ENCODE results near the gene SLC29A1.

The SLC29A1 gene

GRCh38 chr6:44273617-44274016 is 50.2 kb downstream of the SLC29A1 start:
- Histone ChIP-seq H3K4me1 (ENCODE audit: insufficient read depth, low read length) (no peaks in the 10 kb centered on the region), H3K36me3 (ENCODE audit: insufficient read depth, low read length) (no peaks in the 10 kb centered on the region), H3K4me2 (ENCODE audit: insufficient read depth, low read length) (no peak overlapping the region), H4K20me1 (ENCODE audit: insufficient read depth, low read length) (peaks cover 17% of the 10 kb centered on the region; the same call in 1 of the 2 replicates), H3K4me3 (ENCODE audit: low read depth in 1 of 2, low read length in 2 of 2) (no peak overlapping the region), H3K27ac (ENCODE audit: low read length) (no peak overlapping the region), H3K9ac (ENCODE audit: low read depth, low read length) (no peak overlapping the region), H3K27me3 (ENCODE audit: insufficient read depth, low read length, poor library complexity) (peaks cover 3% of the 10 kb centered on the region), H3K9me3 (ENCODE audit: insufficient read depth, low read length, severe bottlenecking) (no peaks in the 10 kb centered on the region), H2AFZ (ENCODE audit: low read depth, low read length) (no peak overlapping the region), H3K79me2 (ENCODE audit: insufficient read depth, low read length) (no peaks in the 10 kb centered on the region)
- DNase-seq: no peak
- TF ChIP-seq EZH2 (IDR thresholded peaks at IDR 0.05; ENCODE audit: borderline replicate concordance, low read depth, low read length, severe bottlenecking): no peak
- TF ChIP-seq, protein P1, sequence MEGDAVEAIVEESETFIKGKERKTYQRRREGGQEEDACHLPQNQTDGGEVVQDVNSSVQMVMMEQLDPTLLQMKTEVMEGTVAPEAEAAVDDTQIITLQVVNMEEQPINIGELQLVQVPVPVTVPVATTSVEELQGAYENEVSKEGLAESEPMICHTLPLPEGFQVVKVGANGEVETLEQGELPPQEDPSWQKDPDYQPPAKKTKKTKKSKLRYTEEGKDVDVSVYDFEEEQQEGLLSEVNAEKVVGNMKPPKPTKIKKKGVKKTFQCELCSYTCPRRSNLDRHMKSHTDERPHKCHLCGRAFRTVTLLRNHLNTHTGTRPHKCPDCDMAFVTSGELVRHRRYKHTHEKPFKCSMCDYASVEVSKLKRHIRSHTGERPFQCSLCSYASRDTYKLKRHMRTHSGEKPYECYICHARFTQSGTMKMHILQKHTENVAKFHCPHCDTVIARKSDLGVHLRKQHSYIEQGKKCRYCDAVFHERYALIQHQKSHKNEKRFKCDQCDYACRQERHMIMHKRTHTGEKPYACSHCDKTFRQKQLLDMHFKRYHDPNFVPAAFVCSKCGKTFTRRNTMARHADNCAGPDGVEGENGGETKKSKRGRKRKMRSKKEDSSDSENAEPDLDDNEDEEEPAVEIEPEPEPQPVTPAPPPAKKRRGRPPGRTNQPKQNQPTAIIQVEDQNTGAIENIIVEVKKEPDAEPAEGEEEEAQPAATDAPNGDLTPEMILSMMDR (IDR thresholded peaks at IDR 0.05; ENCODE audit: borderline replicate concordance, extremely low read depth, low read length, poor library complexity, severe bottlenecking): no peak
- no peak for ATAC-seq (ENCODE audit: insufficient read depth, low read depth)

DNA sequence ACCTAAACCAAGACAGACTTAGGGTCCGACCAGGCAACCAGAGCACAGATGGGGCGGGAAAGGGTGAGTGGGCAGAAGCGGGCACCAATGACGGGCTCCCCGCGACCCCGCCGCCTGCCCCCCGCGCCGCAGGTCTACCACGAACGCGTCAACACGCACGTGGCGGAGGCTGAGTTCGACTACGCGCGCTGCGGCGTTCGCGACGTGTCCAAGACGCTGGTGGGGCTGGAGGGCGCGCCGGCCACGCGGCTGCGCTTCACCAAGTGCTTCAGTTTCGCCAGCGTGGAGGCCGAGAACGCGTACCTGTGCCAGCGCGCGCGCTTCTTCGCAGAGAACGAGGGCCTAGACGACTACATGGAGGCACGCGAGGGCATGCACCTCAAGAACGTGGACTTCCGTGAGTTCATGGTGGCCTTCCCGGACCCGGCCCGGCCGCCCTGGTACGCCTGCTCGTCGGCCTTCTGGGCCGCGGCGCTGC is 51.9 kb downstream of the SLC29A1 start:
- H3K9me3 ChIP-seq (ENCODE audit: insufficient read depth, low read length, severe bottlenecking): no peaks in the 10 kb centered on the region

DNA sequence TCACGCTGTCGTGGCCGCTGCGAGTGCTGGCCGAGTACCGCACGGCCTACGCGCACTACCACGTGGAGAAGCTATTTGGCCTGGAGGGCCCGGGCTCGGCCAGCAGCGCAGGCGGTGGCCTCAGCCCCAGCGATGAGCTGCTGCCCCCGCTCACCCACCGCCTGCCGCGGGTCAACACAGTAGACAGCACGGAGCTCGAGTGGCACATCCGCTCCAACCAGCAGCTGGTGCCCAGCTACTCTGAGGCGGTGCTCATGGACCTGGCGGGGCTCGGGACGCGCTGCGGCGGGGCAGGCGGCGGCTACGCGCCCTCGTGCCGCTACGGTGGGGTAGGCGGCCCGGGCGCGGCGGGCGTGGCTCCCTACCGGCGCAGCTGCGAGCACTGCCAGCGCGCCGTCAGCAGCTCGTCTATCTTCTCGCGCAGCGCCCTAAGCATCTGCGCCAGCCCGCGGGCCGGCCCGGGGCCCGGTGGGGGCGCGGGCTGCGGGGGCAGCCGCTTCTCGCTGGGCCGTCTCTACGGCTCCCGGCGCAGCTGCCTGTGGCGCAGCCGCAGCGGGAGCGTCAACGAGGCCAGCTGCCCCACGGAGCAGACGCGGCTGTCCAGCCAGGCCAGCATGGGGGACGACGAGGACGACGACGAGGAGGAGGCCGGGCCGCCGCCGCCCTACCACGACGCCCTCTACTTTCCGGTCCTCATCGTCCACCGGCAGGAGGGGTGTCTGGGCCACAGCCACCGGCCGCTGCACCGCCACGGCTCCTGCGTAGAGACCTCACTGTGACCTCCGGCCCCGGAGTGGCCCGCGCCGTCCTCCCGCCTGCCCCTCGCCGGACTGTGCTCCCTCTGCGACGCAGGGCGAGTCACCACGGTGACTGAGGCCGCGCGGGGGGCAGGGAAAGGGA is 52.6 kb downstream of the SLC29A1 start:
- Histone ChIP-seq H3K4me1 (ENCODE audit: insufficient read depth, low read length) (no peaks in the 10 kb centered on the region), H3K36me3 (ENCODE audit: insufficient read depth, low read length) (no peaks in the 10 kb centered on the region), H3K4me3 (ENCODE audit: low read depth in 1 of 2, low read length in 2 of 2) (no peak overlapping the region), H3K9ac (ENCODE audit: low read depth, low read length) (no peak overlapping the region), H3K27ac (ENCODE audit: low read length) (no peak overlapping the region), H4K20me1 (ENCODE audit: insufficient read depth, low read length) (peaks cover 10% of the 10 kb centered on the region; the same call in 1 of the 2 replicates), H3K79me2 (ENCODE audit: insufficient read depth, low read length) (no peaks in the 10 kb centered on the region), H3K4me2 (ENCODE audit: insufficient read depth, low read length) (no peak overlapping the region), H3K9me3 (ENCODE audit: insufficient read depth, low read length, severe bottlenecking) (no peaks in the 10 kb centered on the region), H3K27me3 (ENCODE audit: insufficient read depth, low read length, poor library complexity) (peaks cover 3% of the 10 kb centered on the region), H2AFZ (ENCODE audit: low read depth, low read length) (no peak overlapping the region)
- TF ChIP-seq EZH2 (IDR thresholded peaks at IDR 0.05; ENCODE audit: borderline replicate concordance, low read depth, low read length, severe bottlenecking): no peak
- TF ChIP-seq, protein P1 (IDR thresholded peaks at IDR 0.05; ENCODE audit: borderline replicate concordance, extremely low read depth, low read length, poor library complexity, severe bottlenecking): no peak
- no peak for ATAC-seq (ENCODE audit: insufficient read depth, low read depth)
- DNase-seq: no peak

More for the DNA sequence above, 51.9 kb downstream of the SLC29A1 start:
- Histone ChIP-seq H3K4me2 (ENCODE audit: insufficient read depth, low read length) (no peak overlapping the region), H2AFZ (ENCODE audit: low read depth, low read length) (no peak overlapping the region), H4K20me1 (ENCODE audit: insufficient read depth, low read length) (peaks cover 10% of the 10 kb centered on the region; the same call in 1 of the 2 replicates), H3K36me3 (ENCODE audit: insufficient read depth, low read length) (no peaks in the 10 kb centered on the region), H3K4me3 (ENCODE audit: low read depth in 1 of 2, low read length in 2 of 2) (no peak overlapping the region), H3K79me2 (ENCODE audit: insufficient read depth, low read length) (no peaks in the 10 kb centered on the region), H3K27ac (ENCODE audit: low read length) (no peak overlapping the region), H3K4me1 (ENCODE audit: insufficient read depth, low read length) (no peaks in the 10 kb centered on the region), H3K27me3 (ENCODE audit: insufficient read depth, low read length, poor library complexity) (peaks cover 3% of the 10 kb centered on the region), H3K9ac (ENCODE audit: low read depth, low read length) (no peak overlapping the region)
- TF ChIP-seq EZH2 (IDR thresholded peaks at IDR 0.05; ENCODE audit: borderline replicate concordance, low read depth, low read length, severe bottlenecking): no peak
- TF ChIP-seq, protein P1 (IDR thresholded peaks at IDR 0.05; ENCODE audit: borderline replicate concordance, extremely low read depth, low read length, poor library complexity, severe bottlenecking): no peak
- ATAC-seq (ENCODE audit: insufficient read depth, low read depth): no peak
- DNase-seq: no peak

Measured in DND-41 (cell line).